Activated CD8-positive, alpha-beta memory T cell treated with anti-CD3 and anti-CD28 coated beads for 48 hours (primary cell): ENCODE data around the gene ANXA2.

Experiments used
- DNase-seq, 3 experiments: peaks; one replicate each; pipeline ENCODE4 v3.0.0-alpha.2; 2020; ENCODE audit warnings: low read depth in 2 of 3, low spot score in 2 of 3

Gene ANXA2

DNA sequence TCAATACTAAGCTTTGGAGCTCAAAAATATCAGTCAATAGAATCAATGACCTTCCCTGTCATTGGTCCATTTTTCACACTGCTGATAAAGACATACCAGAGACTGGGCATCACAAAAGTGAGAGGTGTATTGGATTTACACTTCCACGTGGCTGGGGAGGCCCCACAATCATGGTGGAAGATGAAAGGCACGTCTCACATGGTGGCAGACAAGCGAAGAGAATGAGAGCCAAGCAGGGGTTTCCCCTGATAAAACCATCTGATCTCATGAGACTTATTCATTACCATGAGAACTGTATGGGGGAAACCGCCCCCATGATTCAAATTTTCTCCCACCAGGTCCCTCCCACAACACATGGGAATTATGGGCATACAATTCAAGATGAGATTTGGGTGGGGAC lies 81.9 kb downstream of the ANXA2 start:
- no peak for DNase-seq

GRCh38 chr15:60313906-60314305 lies 83.9 kb downstream of the ANXA2 start:
- DNase-seq = no peak

GRCh38 chr15:60307034-60307433 lies 90.8 kb downstream of the ANXA2 start:
- DNase-seq = no peak

GRCh38 chr15:60301024-60301423 lies 96.8 kb downstream of the ANXA2 start:
- no peak for DNase-seq

GRCh38 chr15:60299452-60300047 lies 98.2 kb downstream of the ANXA2 start:
- no peak for DNase-seq
